ENCODE data around the gene RNFT2.
A peak's percentile ranks its signal among the peaks of the same experiment; 100 is the strongest.

RNFT2 gene

GRCh38 chr12:116794725-116795124, 56.6 kb downstream of the RNFT2 start:
- Histone ChIP-seq H3K9me3 (ENCODE audit: control insufficient read depth, insufficient read depth, low read length) (no peaks in the 10 kb centered on the region; the same call in 1 of the 2 replicates), H4K20me1 (ENCODE audit: control insufficient read depth, insufficient read depth, low read depth, low read length) (no peaks in the 10 kb centered on the region), H3K9me2 (replicated peaks; ENCODE audit: control insufficient read depth, low read length) (no peaks in the 10 kb centered on the region), H3K4me3 (ENCODE audit: low read length) (no peak overlapping the region), H3K27me3 (ENCODE audit: control insufficient read depth, low read length) (no peaks in the 10 kb centered on the region), H3K4me1 (ENCODE audit: control insufficient read depth, low read length) (peaks cover 22% of the 10 kb centered on the region), H3K36me3 (ENCODE audit: control insufficient read depth, low read length) (peaks cover 4% of the 10 kb centered on the region), H3K79me2 (ENCODE audit: control insufficient read depth, low read length) (no peaks in the 10 kb centered on the region), H3K27ac (ENCODE audit: low read depth, low read length) (no peak overlapping the region), H3K4me2 (ENCODE audit: low read length) (no peak overlapping the region), H3F3A (ENCODE audit: control insufficient read depth, insufficient read depth) (peaks cover 18% of the 10 kb centered on the region)
- TF ChIP-seq CTCF (IDR thresholded peaks at IDR 0.05; ENCODE audit: low read depth, low read length, poor library complexity, severe bottlenecking) (no peak), EZH2phosphoT487 (IDR thresholded peaks at IDR 0.05; ENCODE audit: borderline replicate concordance, low read length) (no peak)

GRCh38 chr12:116797885-116798284, 59.8 kb downstream of the RNFT2 start:
- Histone ChIP-seq H4K20me1 (ENCODE audit: control insufficient read depth, insufficient read depth, low read depth, low read length) (no peaks in the 10 kb centered on the region), H3K9me3 (ENCODE audit: control insufficient read depth, insufficient read depth, low read length) (peaks cover 4% of the 10 kb centered on the region; the same call in 1 of the 2 replicates), H3K4me1 (ENCODE audit: control insufficient read depth, low read length) (peaks cover 53% of the 10 kb centered on the region), H3K79me2 (ENCODE audit: control insufficient read depth, low read length) (peaks cover 8% of the 10 kb centered on the region), H3K4me3 (ENCODE audit: low read length) (no peak overlapping the region), H3K27ac (ENCODE audit: low read depth, low read length) (no peak overlapping the region), H3K36me3 (ENCODE audit: control insufficient read depth, low read length) (peaks cover 24% of the 10 kb centered on the region), H3F3A (ENCODE audit: control insufficient read depth, insufficient read depth) (peaks cover 30% of the 10 kb centered on the region), H3K9me2 (replicated peaks; ENCODE audit: control insufficient read depth, low read length) (no peaks in the 10 kb centered on the region), H3K27me3 (ENCODE audit: control insufficient read depth, low read length) (no peaks in the 10 kb centered on the region), H3K4me2 (ENCODE audit: low read length) (no peak overlapping the region)
- TF ChIP-seq CTCF (IDR thresholded peaks at IDR 0.05; ENCODE audit: low read depth, low read length, poor library complexity, severe bottlenecking) (no peak), EZH2phosphoT487 (IDR thresholded peaks at IDR 0.05; ENCODE audit: borderline replicate concordance, low read length) (no peak)

- no peak overlapping the region for H3K4me2 ChIP-seq (ENCODE audit: low read length)
- H3K4me1 ChIP-seq (ENCODE audit: control insufficient read depth, low read length), result peaks cover 58% of the 10 kb centered on the region
- no peaks in the 10 kb centered on the region for H3K27me3 ChIP-seq (ENCODE audit: control insufficient read depth, low read length)
- peaks cover 27% of the 10 kb centered on the region for H3K36me3 ChIP-seq (ENCODE audit: control insufficient read depth, low read length)
- H4K20me1 ChIP-seq (ENCODE audit: control insufficient read depth, insufficient read depth, low read depth, low read length), result no peaks in the 10 kb centered on the region
- no peaks in the 10 kb centered on the region for H3K9me2 ChIP-seq (replicated peaks; ENCODE audit: control insufficient read depth, low read length)
- H3K79me2 ChIP-seq (ENCODE audit: control insufficient read depth, low read length), result peaks cover 8% of the 10 kb centered on the region
- peak overlapping the region; percentile 36 for H3K27ac ChIP-seq (ENCODE audit: low read depth, low read length)
- TF ChIP-seq CTCF (IDR thresholded peaks at IDR 0.05; ENCODE audit: low read depth, low read length, poor library complexity, severe bottlenecking) (no peak), EZH2phosphoT487 (IDR thresholded peaks at IDR 0.05; ENCODE audit: borderline replicate concordance, low read length) (no peak)
- no peak overlapping the region for H3K4me3 ChIP-seq (ENCODE audit: low read length)
- peaks cover 4% of the 10 kb centered on the region; the same call in 1 of the 2 replicates for H3K9me3 ChIP-seq (ENCODE audit: control insufficient read depth, insufficient read depth, low read length)
- H3F3A ChIP-seq (ENCODE audit: control insufficient read depth, insufficient read depth), result peaks cover 37% of the 10 kb centered on the region
Measured at GRCh38 chr12:116798719-116799118, 60.6 kb downstream of the RNFT2 start.

Measured in DOHH2 (cell line).